ENCODE measurements around the gene ADAR.

ADAR gene

DNA sequence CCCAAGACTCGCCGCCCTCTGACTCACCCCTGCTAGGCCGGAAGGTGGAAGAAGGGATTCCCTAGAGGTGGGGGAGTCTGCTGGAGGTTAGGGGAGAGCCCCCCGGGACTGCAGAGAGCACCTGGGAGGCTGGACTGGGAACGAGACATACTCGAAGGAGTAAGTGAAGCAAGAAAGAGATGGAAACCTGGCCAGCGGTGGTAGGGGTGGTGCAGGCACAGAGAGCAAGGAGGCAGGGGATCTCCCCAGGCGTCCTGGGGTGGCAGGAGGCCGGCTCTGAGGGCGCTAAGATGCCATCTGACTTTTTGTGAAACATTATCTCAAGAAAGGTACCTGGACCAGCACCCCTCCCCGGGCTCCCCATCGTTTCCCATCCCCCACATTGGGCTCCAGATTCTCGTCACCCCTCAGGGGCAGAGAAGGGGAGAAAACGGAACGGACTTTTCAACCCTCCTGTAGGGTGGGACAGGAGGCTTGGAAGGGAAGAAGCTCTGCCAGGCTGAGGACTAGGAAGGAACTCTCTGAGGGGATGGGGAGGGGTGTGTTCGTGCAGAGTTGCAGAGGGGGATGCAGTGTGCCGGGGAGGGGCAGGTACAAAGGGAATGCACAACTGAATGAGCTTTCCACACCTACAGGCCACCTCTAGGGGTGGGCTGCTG is 39.7 kb downstream of the ADAR start:
- no peak overlapping the region for H3K4me3 ChIP-seq (ENCODE audit: low read depth, low read length)
- no peak for DNase-seq (ENCODE audit: low read depth)
- no peak for TF ChIP-seq CTCF (IDR thresholded peaks at IDR 0.05; ENCODE audit: low read depth, low read length, missing control alignments)

GRCh38 chr1:154567386-154568156 is 40.4 kb downstream of the ADAR start, which contains the start of gene CHRNB2:
CHRNB2 (plus strand) TSS chr1:154567778; CDS start chr1:154568045, 267 bp downstream.
- no peak for DNase-seq (ENCODE audit: low read depth)
- no peak for TF ChIP-seq CTCF (IDR thresholded peaks at IDR 0.05; ENCODE audit: low read depth, low read length, missing control alignments)
- H3K4me3 ChIP-seq (ENCODE audit: low read depth, low read length), result no peak within 1 kb of the TSS

DNA sequence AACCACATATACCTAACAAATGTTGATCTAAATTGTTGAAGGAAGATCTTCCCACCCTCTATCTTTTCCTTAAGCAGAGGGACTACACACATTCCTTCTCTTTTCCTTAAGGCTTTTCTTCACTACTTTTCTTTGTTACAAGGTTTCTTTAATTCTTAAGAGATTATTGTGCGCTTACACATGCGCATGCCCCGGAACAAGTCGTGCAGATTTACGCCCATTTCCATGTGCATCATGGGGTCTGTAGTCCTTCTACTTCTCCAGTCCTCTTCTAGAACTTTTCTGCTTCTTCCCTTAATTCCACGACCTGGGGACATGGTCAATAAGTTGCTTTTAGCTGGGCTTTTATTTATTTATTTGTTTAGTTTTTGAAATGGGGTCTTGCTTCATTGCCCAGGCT is 42.1 kb downstream of the ADAR start:
- no peak overlapping the region for H3K4me3 ChIP-seq (ENCODE audit: low read depth, low read length)
- TF ChIP-seq CTCF (IDR thresholded peaks at IDR 0.05; ENCODE audit: low read depth, low read length, missing control alignments), result no peak
- DNase-seq (ENCODE audit: low read depth), result no peak

DNA sequence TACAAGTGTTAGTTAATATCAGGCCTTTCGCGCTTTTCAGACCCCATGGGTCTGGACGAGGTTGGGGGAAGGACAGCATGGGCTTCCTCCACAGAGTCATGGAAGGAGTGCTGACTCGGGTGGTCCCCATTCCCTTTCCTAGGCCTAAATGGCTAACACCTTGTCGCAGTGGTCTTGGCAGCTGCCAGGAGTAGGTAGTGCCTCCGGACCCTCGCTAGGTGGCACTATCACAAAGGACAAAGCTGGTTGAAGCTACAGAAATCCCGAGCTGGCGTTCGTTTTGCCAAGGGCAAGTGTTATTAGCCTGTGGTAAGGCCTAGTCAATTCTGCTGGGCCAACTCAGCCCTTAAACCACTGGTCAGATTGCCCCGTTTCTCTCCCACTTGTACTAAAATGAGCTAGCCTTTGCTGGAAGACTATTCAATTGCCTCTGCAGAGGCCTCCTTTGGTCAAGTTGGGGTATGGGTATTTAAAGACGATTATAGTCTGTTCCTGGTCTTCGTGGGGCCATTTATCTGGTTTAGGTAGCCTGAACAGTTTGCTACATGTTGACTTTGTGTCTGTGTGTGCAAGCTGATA is 48.4 kb downstream of the ADAR start:
- peak; percentile 97 for TF ChIP-seq CTCF (IDR thresholded peaks at IDR 0.05; ENCODE audit: low read depth, low read length, missing control alignments)
- DNase-seq (ENCODE audit: low read depth), result peak; percentile 85
- H3K4me3 ChIP-seq (ENCODE audit: low read depth, low read length), result peak overlapping the region; percentile 57

- peak overlapping the region; percentile 57 for H3K4me3 ChIP-seq (ENCODE audit: low read depth, low read length)
- peak; percentile 99 for DNase-seq (ENCODE audit: low read depth)
- TF ChIP-seq CTCF (IDR thresholded peaks at IDR 0.05; ENCODE audit: low read depth, low read length, missing control alignments), result no peak
These were observed 49.1 kb downstream of the ADAR start for GRCh38 chr1:154558720-154559465.

GRCh38 chr1:154557939-154558719 is 49.9 kb downstream of the ADAR start, which contains the start of gene UBE2Q1:
UBE2Q1 (minus strand) TSS chr1:154558662; CDS start chr1:154558553, 109 bp downstream.
- peak within 1 kb of the TSS; percentile 94 for H3K4me3 ChIP-seq (ENCODE audit: low read depth, low read length)
- DNase-seq (ENCODE audit: low read depth), result no peak
- no peak for TF ChIP-seq CTCF (IDR thresholded peaks at IDR 0.05; ENCODE audit: low read depth, low read length, missing control alignments)

Data from GM12864 (cell line).